Left ventricle myocardium inferior (tissue), 1 donor: ENCODE results near the gene ALDH16A1. TPM values are rescaled to one million over a fixed set of nuclear protein-coding genes. Genes with fewer than 3 reads are reported as not detected.
A peak's percentile ranks its signal among the peaks of the same experiment; 100 is the strongest.

Source experiments
- DNase-seq: peaks from one replicate; pipeline ENCODE4 v3.0.0-alpha.2; 2020
- H3K27ac ChIP-seq: fragments of 200-600 bp; replicated peaks from 2 replicates; pipeline ENCODE4 v1.8.0; 2021
- H3K27me3 ChIP-seq: fragments of 200-600 bp; 2 replicates; pipeline ENCODE4 v1.8.0; 2021; ENCODE audit warnings: low read depth
- H3K36me3 ChIP-seq: fragments of 200-600 bp; 2 replicates; pipeline ENCODE4 v1.8.0; 2021
- H3K4me1 ChIP-seq: fragments of 200-600 bp; 2 replicates; pipeline ENCODE4 v1.8.0; 2021
- H3K4me3 ChIP-seq: fragments of 200-600 bp; 2 replicates; pipeline ENCODE4 v1.8.0; 2021; ENCODE audit warnings: mild to moderate bottlenecking, moderate library complexity
- H3K9me3 ChIP-seq: fragments of 200-600 bp; replicated peaks from 2 replicates; pipeline ENCODE4 v1.8.0; 2021
- intact Hi-C: fragments of 100-400 bp; cut with micrococcal nuclease; formaldehyde crosslinking; loops from one replicate; pipeline ENCODE4 v1.11.0; 2022
- total RNA-seq: library from RNA; stranded (reverse); fragmentation: NEBNext Ultra II Directional; extraction: Animal tissue kit (Norgen Biotek cat#: 25700); gene quantifications from one replicate; pipeline ENCODE4 v1.2.1, GENCODE V29; 2021
- TF ChIP-seq, protein P1 (sequence below): fragments of 200-600 bp; IDR thresholded peaks from 2 replicates; pipeline ENCODE4 v1.8.0; 2021; ENCODE audit warnings: antibody characterized with exemption, mild to moderate bottlenecking, borderline replicate concordance
- donor health status: DM: no; HTN: yes; CAD: no; lungs with severe emphysema.

ALDH16A1 gene
- total RNA-seq, 1 donor from 2014 or later: 9.6 TPM

DNA sequence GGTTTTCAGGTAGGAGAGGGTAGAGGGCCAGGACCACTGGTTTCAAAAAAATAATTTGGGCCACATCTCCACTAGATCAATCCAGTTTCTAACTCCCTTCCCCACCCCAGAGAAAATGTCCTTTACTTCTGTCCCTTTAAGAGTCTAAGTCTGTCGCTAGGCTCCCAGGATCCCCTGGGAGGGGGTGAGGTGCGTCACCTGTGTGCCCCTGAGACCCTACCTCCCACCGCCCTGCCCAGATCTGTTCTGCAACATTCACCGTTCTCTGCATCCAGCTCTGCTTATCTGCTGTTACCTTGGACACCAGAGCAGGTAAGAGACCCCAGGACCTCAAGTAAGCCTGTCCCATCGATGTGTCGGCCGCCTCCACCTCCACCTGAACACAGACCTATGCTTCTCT, 27.8 kb upstream of the ALDH16A1 start, which contains the start of gene GFY:
Gene GFY (plus strand): TSS at position 211 of the 400 bp plus-strand sequence. CDS start 1,043 bp downstream, outside the sequence.
- TF ChIP-seq, protein P1, sequence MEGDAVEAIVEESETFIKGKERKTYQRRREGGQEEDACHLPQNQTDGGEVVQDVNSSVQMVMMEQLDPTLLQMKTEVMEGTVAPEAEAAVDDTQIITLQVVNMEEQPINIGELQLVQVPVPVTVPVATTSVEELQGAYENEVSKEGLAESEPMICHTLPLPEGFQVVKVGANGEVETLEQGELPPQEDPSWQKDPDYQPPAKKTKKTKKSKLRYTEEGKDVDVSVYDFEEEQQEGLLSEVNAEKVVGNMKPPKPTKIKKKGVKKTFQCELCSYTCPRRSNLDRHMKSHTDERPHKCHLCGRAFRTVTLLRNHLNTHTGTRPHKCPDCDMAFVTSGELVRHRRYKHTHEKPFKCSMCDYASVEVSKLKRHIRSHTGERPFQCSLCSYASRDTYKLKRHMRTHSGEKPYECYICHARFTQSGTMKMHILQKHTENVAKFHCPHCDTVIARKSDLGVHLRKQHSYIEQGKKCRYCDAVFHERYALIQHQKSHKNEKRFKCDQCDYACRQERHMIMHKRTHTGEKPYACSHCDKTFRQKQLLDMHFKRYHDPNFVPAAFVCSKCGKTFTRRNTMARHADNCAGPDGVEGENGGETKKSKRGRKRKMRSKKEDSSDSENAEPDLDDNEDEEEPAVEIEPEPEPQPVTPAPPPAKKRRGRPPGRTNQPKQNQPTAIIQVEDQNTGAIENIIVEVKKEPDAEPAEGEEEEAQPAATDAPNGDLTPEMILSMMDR: no peak
- H3K27me3 ChIP-seq: peaks cover 100% of the 10 kb centered on the region
- DNase-seq: no peak
- no peak within 1 kb of the TSS for H3K27ac ChIP-seq
- H3K4me3 ChIP-seq: no peak within 1 kb of the TSS
- no peaks in the 10 kb centered on the region for H3K9me3 ChIP-seq
- intact Hi-C loops: no loop called here
- peaks cover 53% of the 10 kb centered on the region for H3K4me1 ChIP-seq
- no peaks in the 10 kb centered on the region for H3K36me3 ChIP-seq

DNA sequence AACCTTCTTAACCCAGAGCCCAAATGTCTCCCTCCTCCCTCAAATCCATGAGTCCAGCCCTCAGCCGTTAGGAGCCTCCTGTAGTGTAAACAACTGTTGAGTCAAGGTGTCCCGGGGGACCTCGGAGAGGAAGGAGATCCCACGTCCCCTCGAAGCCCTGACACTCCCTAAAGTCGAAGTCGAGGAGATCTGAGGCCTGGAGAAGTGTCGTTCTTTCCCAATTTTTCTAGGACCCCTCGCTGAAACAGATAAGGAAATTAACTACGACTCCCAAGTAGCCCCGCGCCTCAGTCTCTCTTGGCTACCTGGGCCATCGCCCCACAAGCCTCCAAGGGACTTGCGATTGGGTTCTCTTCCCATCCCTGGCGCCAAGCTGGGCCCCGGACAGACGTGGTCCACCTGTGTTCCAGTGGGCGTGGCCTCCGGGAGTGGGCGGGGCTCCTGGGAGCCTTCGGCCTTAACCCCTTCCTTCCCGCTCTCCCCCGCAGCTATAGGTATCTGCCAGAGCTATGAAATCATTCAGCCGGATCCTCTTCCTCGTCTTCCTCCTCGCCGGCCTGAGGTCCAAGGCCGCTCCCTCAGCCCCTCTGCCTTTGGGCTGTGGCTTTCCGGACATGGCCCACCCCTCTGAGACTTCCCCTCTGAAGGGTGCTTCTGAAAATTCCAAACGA, 27.0 kb upstream of the ALDH16A1 start:
- DNase-seq: no peak
- Histone ChIP-seq H3K27me3 (peaks cover 100% of the 10 kb centered on the region), H3K36me3 (no peaks in the 10 kb centered on the region), H3K9me3 (no peaks in the 10 kb centered on the region), H3K27ac (no peak overlapping the region), H3K4me1 (peaks cover 47% of the 10 kb centered on the region), H3K4me3 (no peak overlapping the region)
- intact Hi-C loops: no loop called here
- TF ChIP-seq, protein P1: no peak

DNA sequence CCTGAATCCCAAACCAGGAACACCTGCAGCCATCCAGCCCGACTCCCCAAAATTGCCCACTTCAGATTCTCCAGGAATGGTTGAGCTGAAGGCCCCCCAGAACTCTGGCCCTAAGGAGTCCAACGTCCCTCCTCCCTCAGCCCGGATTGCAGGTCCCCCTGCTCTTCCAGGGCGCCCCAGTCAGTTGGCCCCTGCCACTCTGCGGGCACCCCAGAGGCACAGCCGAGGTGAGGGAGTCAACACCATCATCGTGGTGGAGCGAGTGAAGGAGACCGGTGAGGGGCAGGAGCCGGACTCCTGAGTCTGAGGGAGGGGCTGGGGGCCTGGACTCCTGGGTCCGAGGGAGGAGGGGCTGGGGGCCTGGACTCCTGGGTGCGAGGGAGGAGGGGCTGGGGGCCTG, 25.7 kb upstream of the ALDH16A1 start:
- H3K4me1 ChIP-seq: peaks cover 34% of the 10 kb centered on the region
- TF ChIP-seq, protein P1: no peak
- DNase-seq: no peak
- intact Hi-C loops: no loop called here
- H3K4me3 ChIP-seq: no peak overlapping the region
- H3K27ac ChIP-seq: no peak overlapping the region
- H3K36me3 ChIP-seq: no peaks in the 10 kb centered on the region
- H3K9me3 ChIP-seq: no peaks in the 10 kb centered on the region
- peaks cover 100% of the 10 kb centered on the region for H3K27me3 ChIP-seq

GRCh38 chr19:49427855-49428546, 25.0 kb upstream of the ALDH16A1 start:
- no peak overlapping the region for H3K27ac ChIP-seq
- no peaks in the 10 kb centered on the region for H3K36me3 ChIP-seq
- H3K4me3 ChIP-seq: peak overlapping the region; percentile 36
- no peaks in the 10 kb centered on the region for H3K9me3 ChIP-seq
- TF ChIP-seq, protein P1: no peak
- H3K27me3 ChIP-seq: peaks cover 100% of the 10 kb centered on the region
- intact Hi-C loops: no loop called here
- DNase-seq: no peak
- H3K4me1 ChIP-seq: peaks cover 28% of the 10 kb centered on the region

DNA sequence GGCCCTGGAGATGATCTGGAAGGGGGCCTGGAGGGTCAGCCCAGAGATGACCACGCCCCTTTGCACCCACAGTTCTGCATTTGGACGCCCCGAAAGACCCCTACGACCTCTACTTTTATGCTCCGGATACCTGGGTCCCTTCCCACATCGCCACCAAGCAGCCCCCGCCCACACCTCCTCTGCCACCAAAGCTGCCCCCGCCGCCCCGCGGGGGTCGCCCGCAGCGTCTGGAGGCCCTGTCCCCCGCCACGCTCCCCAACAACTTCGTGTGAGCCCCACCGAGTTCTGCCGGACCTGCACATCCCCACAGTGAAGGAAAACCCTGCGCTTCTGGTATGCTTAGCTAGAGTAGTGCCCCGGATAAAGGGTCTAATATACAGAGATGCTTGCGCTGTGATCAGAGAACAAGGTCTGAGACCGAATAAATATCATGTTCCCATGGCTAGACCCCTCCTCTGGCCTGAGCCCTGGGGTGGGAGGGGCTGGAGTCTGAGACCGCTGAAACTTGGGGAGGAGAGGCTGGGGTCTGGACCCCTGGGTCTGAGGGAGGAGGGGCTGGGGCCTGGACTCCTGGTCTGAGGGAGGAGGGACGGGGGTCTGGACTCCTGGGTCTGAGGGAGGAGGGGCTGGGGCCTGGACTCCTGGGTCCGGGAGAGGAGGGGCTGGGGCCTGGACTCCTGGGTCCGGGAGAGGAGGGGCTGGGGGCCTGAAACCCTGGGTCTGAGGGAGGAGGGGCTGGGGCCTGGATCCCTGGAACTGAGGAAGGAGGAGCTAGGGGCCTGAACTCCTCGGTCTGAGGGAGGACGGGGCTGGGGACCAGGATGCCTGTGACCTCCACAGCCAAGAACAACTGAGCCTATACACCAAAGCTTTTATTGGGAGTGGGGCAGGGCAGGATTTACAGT, 24.2 kb upstream of the ALDH16A1 start:
- intact Hi-C loops: no loop called here
- peak overlapping the region; percentile 36 for H3K4me3 ChIP-seq

More for the DNA sequence above, 24.2 kb upstream of the ALDH16A1 start:
- Histone ChIP-seq H3K9me3 (no peaks in the 10 kb centered on the region), H3K27ac (no peak overlapping the region), H3K36me3 (no peaks in the 10 kb centered on the region), H3K4me1 (peaks cover 20% of the 10 kb centered on the region), H3K27me3 (peaks cover 100% of the 10 kb centered on the region)
- DNase-seq: no peak
- TF ChIP-seq, protein P1: no peak
